ENCODE results near the gene RIPK4.

The RIPK4 gene

DNA sequence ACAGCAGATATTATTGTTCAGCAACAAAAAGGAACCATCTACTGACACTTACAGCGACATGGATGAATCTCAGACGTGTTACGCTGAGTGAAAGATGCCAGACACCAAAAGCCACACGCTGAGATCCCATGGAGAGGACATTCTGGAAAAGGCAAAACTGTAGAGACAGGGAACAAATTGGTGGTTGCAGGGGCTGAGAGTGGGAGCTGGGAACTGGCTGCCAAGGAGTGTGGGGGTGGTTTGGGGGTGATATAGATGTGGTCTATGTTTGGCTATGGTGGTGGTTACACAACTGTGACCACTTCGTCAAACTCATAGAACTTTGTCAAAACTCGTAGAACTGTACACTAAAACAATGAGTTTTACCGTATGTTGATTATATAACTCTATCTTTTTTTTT, 57.7 kb downstream of the RIPK4 start:
- TF ChIP-seq, protein P1, sequence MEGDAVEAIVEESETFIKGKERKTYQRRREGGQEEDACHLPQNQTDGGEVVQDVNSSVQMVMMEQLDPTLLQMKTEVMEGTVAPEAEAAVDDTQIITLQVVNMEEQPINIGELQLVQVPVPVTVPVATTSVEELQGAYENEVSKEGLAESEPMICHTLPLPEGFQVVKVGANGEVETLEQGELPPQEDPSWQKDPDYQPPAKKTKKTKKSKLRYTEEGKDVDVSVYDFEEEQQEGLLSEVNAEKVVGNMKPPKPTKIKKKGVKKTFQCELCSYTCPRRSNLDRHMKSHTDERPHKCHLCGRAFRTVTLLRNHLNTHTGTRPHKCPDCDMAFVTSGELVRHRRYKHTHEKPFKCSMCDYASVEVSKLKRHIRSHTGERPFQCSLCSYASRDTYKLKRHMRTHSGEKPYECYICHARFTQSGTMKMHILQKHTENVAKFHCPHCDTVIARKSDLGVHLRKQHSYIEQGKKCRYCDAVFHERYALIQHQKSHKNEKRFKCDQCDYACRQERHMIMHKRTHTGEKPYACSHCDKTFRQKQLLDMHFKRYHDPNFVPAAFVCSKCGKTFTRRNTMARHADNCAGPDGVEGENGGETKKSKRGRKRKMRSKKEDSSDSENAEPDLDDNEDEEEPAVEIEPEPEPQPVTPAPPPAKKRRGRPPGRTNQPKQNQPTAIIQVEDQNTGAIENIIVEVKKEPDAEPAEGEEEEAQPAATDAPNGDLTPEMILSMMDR (IDR thresholded peaks at IDR 0.05; ENCODE audit: control insufficient read depth, extremely low read depth, insufficient read depth) = no peak
- DNase-seq (ENCODE audit: low read depth) = no peak
- no peak overlapping the region for H3K4me3 ChIP-seq (ENCODE audit: low read depth, low read length)

DNA sequence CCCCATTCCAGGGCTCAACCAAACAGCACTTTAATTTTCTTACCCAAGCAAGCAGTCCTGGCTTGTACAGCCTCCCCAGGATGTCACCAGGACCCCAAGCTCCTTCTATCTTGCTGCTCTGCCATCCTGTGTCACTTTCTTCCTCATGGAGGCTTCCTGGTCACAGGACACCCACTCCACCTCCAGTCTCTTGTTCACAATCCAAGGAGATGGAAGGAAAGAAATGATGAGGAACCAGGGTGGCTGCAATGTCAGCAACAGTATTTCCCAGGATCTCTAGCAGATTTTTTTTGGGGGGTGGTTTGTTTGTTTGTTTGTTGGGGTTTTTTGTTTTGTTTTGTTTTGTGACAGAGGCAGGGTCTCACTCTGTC, 58.9 kb downstream of the RIPK4 start:
- TF ChIP-seq, protein P1 (IDR thresholded peaks at IDR 0.05; ENCODE audit: control insufficient read depth, extremely low read depth, insufficient read depth) = no peak
- H3K4me3 ChIP-seq (ENCODE audit: low read depth, low read length) = no peak overlapping the region
- no peak for DNase-seq (ENCODE audit: low read depth)

DNA sequence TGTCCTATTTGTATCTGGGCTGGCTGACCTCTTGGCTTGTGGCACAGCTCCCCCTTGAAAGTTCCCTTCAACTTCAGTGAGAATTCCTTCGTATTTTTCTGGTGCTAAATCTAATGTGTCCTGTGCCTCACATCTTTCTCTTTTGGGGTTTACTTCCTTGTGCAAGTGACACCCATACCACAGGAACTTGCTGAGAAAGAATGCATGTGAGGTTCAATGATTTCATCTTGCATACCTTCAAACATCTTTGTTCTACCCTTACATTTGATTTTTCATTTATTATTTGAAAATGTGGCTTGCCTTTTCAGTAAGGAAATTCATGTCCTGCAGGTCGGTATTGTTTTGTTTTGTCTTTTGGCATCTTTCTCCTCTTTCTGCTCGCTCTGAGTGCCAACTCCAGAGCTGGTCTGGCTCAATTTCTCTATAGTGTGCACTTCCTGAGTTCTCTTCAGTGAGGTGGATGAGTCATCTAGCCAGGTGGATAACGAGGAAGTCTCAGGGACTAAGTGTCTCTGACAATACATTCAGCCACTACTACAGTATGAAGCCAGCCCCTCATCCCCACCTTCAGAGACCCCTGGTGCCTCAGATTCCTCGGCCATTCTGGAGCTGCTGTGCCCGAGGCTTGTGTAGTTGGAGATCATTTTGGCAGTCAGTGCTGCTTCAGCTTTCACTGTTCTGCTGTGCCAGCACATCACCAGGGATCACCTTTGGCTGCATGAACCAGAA, 59.5 kb downstream of the RIPK4 start:
- TF ChIP-seq, protein P1 (IDR thresholded peaks at IDR 0.05; ENCODE audit: control insufficient read depth, extremely low read depth, insufficient read depth) = no peak
- peak; percentile 49 for DNase-seq (ENCODE audit: low read depth)
- H3K4me3 ChIP-seq (ENCODE audit: low read depth, low read length) = no peak overlapping the region

DNA sequence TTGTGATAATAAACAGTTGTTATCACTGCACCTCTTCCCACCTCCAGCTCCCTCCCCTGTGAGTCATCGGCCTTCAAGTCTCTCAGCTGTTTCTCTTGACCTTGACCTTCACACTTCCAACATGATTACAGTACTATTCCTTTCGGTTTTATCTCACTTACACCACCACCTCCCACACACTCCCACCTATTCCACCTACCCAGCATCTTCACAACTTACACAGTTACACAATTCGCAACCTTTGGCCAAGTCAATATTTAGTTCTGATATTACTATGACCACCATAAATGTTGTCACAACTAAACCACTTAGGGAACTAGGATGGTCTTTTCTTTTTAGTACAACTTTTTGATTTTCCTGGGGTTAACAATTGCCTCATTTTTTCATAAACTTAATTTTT, 60.2 kb downstream of the RIPK4 start:
- no peak overlapping the region for H3K4me3 ChIP-seq (ENCODE audit: low read depth, low read length)
- no peak for DNase-seq (ENCODE audit: low read depth)
- TF ChIP-seq, protein P1 (IDR thresholded peaks at IDR 0.05; ENCODE audit: control insufficient read depth, extremely low read depth, insufficient read depth) = no peak

DNA sequence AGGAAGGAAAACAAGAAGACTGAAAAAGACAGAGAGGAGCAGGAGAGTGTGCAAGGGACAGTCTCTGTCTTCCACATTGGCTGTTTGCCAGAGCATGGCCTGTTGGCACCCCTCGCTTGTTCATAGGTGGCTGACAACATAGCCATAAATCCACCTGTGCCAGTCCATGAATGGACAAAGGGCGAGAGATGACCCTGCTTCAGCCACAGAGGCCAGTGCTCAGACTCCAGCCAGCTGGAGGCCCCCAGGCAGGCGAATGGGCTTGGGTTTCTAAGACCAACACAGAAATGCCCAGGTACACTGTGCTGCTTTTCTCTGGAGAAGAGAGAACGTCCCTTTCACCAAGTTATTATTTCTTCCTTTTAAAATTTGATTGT, 60.6 kb downstream of the RIPK4 start:
- TF ChIP-seq, protein P1 (IDR thresholded peaks at IDR 0.05; ENCODE audit: control insufficient read depth, extremely low read depth, insufficient read depth) = no peak
- no peak for DNase-seq (ENCODE audit: low read depth)
- H3K4me3 ChIP-seq (ENCODE audit: low read depth, low read length) = no peak overlapping the region

DNA sequence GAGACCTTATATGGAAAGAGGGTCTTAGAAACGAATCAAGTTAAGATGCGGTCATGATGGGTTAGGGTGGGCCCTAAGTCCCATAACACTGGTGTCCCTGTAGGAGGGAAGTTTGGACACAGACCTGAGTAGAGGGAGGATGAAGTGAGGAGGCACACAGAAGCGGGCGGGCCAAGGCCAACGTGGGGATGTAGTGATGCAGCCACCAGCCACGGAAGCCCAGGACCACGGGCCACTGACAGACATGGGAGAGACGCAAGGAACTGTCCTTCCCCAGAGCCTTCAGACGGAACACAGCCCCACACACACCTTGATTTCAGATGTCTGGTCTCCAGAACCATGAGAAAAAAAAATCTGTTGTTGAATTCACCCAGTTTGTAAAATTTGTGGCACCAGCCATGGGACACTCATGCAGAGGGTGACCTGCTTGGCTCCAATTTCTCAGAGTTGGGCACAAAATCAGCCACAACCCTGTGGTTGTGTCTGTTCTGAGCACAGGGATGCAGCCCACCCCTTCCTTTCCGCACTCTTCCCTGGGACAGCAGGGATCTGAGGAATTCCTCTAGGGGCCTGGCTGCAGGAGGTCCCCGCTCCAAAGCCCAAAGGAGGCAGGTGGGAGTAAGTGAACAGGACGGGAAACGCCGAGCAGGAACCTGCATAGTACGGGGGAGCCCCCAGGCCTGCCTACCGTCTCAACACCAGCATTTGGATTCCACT, 61.1 kb downstream of the RIPK4 start:
- no peak for DNase-seq (ENCODE audit: low read depth)
- H3K4me3 ChIP-seq (ENCODE audit: low read depth, low read length) = no peak overlapping the region
- TF ChIP-seq, protein P1 (IDR thresholded peaks at IDR 0.05; ENCODE audit: control insufficient read depth, extremely low read depth, insufficient read depth) = no peak
